ENCODE data around the gene CISD1. TPM values are rescaled to one million over a fixed set of nuclear protein-coding genes. Genes with fewer than 3 reads are reported as not detected.

Gene CISD1
- total and polyA plus RNA-seq, 9 of the 15 experiments (the other 6 are each of a cell fraction or from before 2014, with no cell fraction given) = 35.8 to 342 (median 118) TPM

GRCh38 chr10:58305821-58306220 is 36.9 kb downstream of the CISD1 start:
- H3K27ac ChIP-seq (ENCODE audit: extremely low read depth, low read depth, low read length) = no peak overlapping the region
- ChIA-PET POLR2A (interaction anchor here (1.4 kb wide), 1 partner anchor 9 kb away, joined by 3 read pairs; no protein-coding TSS in a partner anchor), CTCF (ENCODE audit: low intra/inter-chr PET ratio) (no interaction called here)
- H3K36me3 ChIP-seq (ENCODE audit: control insufficient read depth, insufficient read depth, low read length) = no peaks in the 10 kb centered on the region
- no peak for TF ChIP-seq CREBBP (IDR thresholded peaks at IDR 0.05; ENCODE audit: low read depth, low read length)
- no peak for TF ChIP-seq SMARCA4 (IDR thresholded peaks at IDR 0.05)
- no peak for TF ChIP-seq DMBX1 (CRISPR knock-in tag; IDR thresholded peaks at IDR 0.05; ENCODE audit: borderline replicate concordance)
- TF ChIP-seq PHF21A (IDR thresholded peaks at IDR 0.05; ENCODE audit: borderline replicate concordance, low read depth) = no peak
- TF ChIP-seq ZNF507 (tag; conservative IDR thresholded peaks at IDR 0.05) = no peak
- no peak for TF ChIP-seq ELF2 (CRISPR knock-in tag; IDR thresholded peaks at IDR 0.05)
- no peak for TF ChIP-seq MITF (IDR thresholded peaks at IDR 0.05)
- TF ChIP-seq GMEB1 (CRISPR knock-in tag; IDR thresholded peaks at IDR 0.05) = no peak
- TF ChIP-seq ZBTB17 (CRISPR knock-in tag; IDR thresholded peaks at IDR 0.05) = no peak
- no peak for TF ChIP-seq USF2 (CRISPR knock-in tag; IDR thresholded peaks at IDR 0.05)
- no peak for TF ChIP-seq TAF9B (IDR thresholded peaks at IDR 0.05; ENCODE audit: partially characterized antibody)
- no peaks in the 10 kb centered on the region for H3K4me1 ChIP-seq (replicated peaks in 1 of 2; ENCODE audit: control insufficient read depth in 2 of 2, insufficient read depth in 2 of 2, low read length in 2 of 2)
- no peak for ATAC-seq
- H3K9me1 ChIP-seq (ENCODE audit: control insufficient read depth, insufficient read depth, low read length) = no peaks in the 10 kb centered on the region
- H3K4me2 ChIP-seq (ENCODE audit: insufficient read depth, low read length) = no peak overlapping the region
- no peak overlapping the region for H3K9ac ChIP-seq (ENCODE audit: insufficient read depth in 1 of 2, low read depth in 2 of 2, low read length in 2 of 2)
- in situ Hi-C loops (cut with MboI) = no loop called here
- intact Hi-C loops (cut with micrococcal nuclease) = no loop called here
- H3K79me2 ChIP-seq (ENCODE audit: control insufficient read depth, insufficient read depth, low read length) = no peaks in the 10 kb centered on the region
- H2AFZ ChIP-seq (ENCODE audit: low read depth, low read length) = no peak overlapping the region
- no peaks in the 10 kb centered on the region for H4K20me1 ChIP-seq (replicated peaks; ENCODE audit: control insufficient read depth, insufficient read depth, low read length)
- no peak for FAIRE-seq
- no TSS peak for BruUV-seq (replicated peaks)
- no peak overlapping the region for H3K4me3 ChIP-seq
- H3K9me3 ChIP-seq (replicated peaks; ENCODE audit: control insufficient read depth, insufficient read depth, low read depth, low read length) = no peaks in the 10 kb centered on the region
- peaks cover 4 to 8% of the 10 kb centered on the region in 2 experiments; a peak in 4 of 5 replicates for H3K27me3 ChIP-seq (ENCODE audit: control insufficient read depth in 2 of 2, insufficient read depth in 2 of 2, low read length in 2 of 2)
- 3% methylated on average over 4 of the region's 4 CpGs for WGBS (ENCODE audit: insufficient coverage, low coverage, missing lambda C conversion rate)
- no peak for DNase-seq (ENCODE audit: extremely low read depth in 1 of 4, low spot score in 3 of 4)
